HepG2 (cell line): ENCODE results near the gene SLC29A3. TPM values are rescaled to one million over a fixed set of nuclear protein-coding genes. Genes with fewer than 3 reads are reported as not detected.

Source experiments
- ATAC-seq: fragments of 200-7000 bp; cut with Tn5 transposase; 3 replicates; pipeline ENCODE4 v1.9.1; 2020; ENCODE audit warnings: mild to moderate bottlenecking, moderate library complexity
- BruUV-seq: library from RNA; stranded (reverse); fragments of 400-500 nt; replicated peaks from 2 replicates; lab custom pipeline; 2021; lab: Mats Ljungman, UMichigan
- CTCF ChIA-PET: fragments of 300-600 bp; formaldehyde crosslinking; extraction: SDS; loops from one replicate; lab custom pipeline; 2021; ENCODE audit warnings: low total read pairs, inconsistent platforms, low intra/inter-chr PET ratio; lab: Yijun Ruan, JAX
- POLR2A ChIA-PET: fragments of 350-600 bp; sonication (Branson Sonifier 250); formaldehyde crosslinking; loops from one replicate; lab custom pipeline; 2020; ENCODE audit warnings: antibody characterized with exemption, inconsistent platforms; lab: Yijun Ruan, JAX
- DNase-seq: peaks from one replicate; pipeline ENCODE4 v3.0.0-alpha.2; 2015; ENCODE audit warnings: low spot score
- FAIRE-seq: peaks from 3 replicates; lab custom pipeline; 2011; peaks lifted over from hg19 to GRCh38; lab: Jason Lieb, UNC
- H2AFZ ChIP-seq: one replicate; pipeline ENCODE4 v1.6.1; 2011; ENCODE audit warnings: low read length, inconsistent platforms
- H3K27ac ChIP-seq: fragments of 300-600 bp; 3 replicates; pipeline ENCODE4 v1.8.0; 2011; ENCODE audit warnings: mixed run types, mild to moderate bottlenecking, mixed read lengths, low read length, inconsistent platforms; ENCODE audit not compliant: insufficient read depth; ENCODE audit errors: extremely low read length
- H3K27me3 ChIP-seq, 2 experiments: fragments of 200-600 bp in 1 of 2; 2 replicates in 1 of 2; 3 replicates in 1 of 2; pipeline versions ENCODE4 v1.6.0 to v1.8.0; 2011; ENCODE audit warnings: low read length in 2 of 2, mild to moderate bottlenecking in 2 of 2, moderate library complexity in 2 of 2, inconsistent platforms in 1 of 2; ENCODE audit not compliant: insufficient read depth in 2 of 2, control insufficient read depth in 1 of 2
- H3K36me3 ChIP-seq, 2 experiments: fragments of 200-600 bp in 1 of 2; replicated peaks in 1 of 2; 2 replicates in 1 of 2; 3 replicates in 1 of 2; pipeline versions ENCODE4 v1.5.1 to v1.8.0; 2011; ENCODE audit warnings: low read length in 2 of 2, inconsistent platforms in 1 of 2; ENCODE audit not compliant: insufficient read depth in 2 of 2, control insufficient read depth in 1 of 2
- H3K4me1 ChIP-seq: 2 replicates; pipeline ENCODE4 v1.5.1; 2012; ENCODE audit warnings: low read length, inconsistent platforms; ENCODE audit not compliant: insufficient read depth
- H3K4me2 ChIP-seq: 2 replicates; pipeline ENCODE4 v1.6.0; 2011; ENCODE audit warnings: low read depth, low read length, inconsistent platforms
- H3K4me3 ChIP-seq, 3 experiments: fragments of 200-600 bp in 1 of 3; sonication (generic), shearing (Covaris generic) in 1 of 3; replicated peaks in 1 of 3; 2 replicates each; pipeline ENCODE4 v1.5.1; 2011 to 2016; ENCODE audit warnings: low read length in 3 of 3, inconsistent platforms in 2 of 3, low read depth in 2 of 3, mild to moderate bottlenecking in 2 of 3, control low read depth in 1 of 3, mixed read lengths in 1 of 3; ENCODE audit not compliant: insufficient read depth in 1 of 3
- H3K79me2 ChIP-seq: one replicate; pipeline ENCODE4 v1.6.1; 2011; ENCODE audit warnings: low read length, inconsistent platforms; ENCODE audit not compliant: insufficient read depth
- H3K9ac ChIP-seq: 2 replicates; pipeline ENCODE4 v1.6.0; 2011; ENCODE audit warnings: mild to moderate bottlenecking, low read depth, low read length, inconsistent platforms; ENCODE audit not compliant: insufficient read depth
- H3K9me3 ChIP-seq: 2 replicates; pipeline ENCODE4 v1.5.1; 2012; ENCODE audit warnings: mild to moderate bottlenecking, low read length
- H4K20me1 ChIP-seq: 2 replicates; pipeline ENCODE4 v1.6.0; 2011; ENCODE audit warnings: inconsistent platforms, mild to moderate bottlenecking, low read length, moderate library complexity; ENCODE audit not compliant: insufficient read depth
- ATAD3A ChIP-seq: sonication (generic); formaldehyde crosslinking; IDR thresholded peaks from 2 replicates; pipeline ENCODE4 v1.4.0; 2020; ENCODE audit warnings: missing genetic modification reagents
- MTF2 ChIP-seq: sonication (generic); formaldehyde crosslinking; IDR thresholded peaks from 2 replicates; pipeline ENCODE4 v1.5.0; 2020; ENCODE audit warnings: missing genetic modification reagents, borderline replicate concordance
- NR2C2 ChIP-seq: sonication (generic); formaldehyde crosslinking; IDR thresholded peaks from 2 replicates; pipeline ENCODE4 v1.4.0; 2020; ENCODE audit warnings: missing genetic modification reagents, mild to moderate bottlenecking, moderate library complexity, borderline replicate concordance
- POLR2AphosphoS2 ChIP-seq: IDR thresholded peaks from 2 replicates; pipeline ENCODE4 v1.6.1; 2011; ENCODE audit warnings: low read depth, low read length, improper control_type of control experiment
- TBL1XR1 ChIP-seq: fragments of 150-350 bp; IDR thresholded peaks from 2 replicates; pipeline ENCODE4 v1.6.1; 2014; ENCODE audit warnings: borderline replicate concordance, low read length; ENCODE audit not compliant: partially characterized antibody
- ZBTB1 ChIP-seq: sonication (generic); formaldehyde crosslinking; IDR thresholded peaks from 2 replicates; pipeline ENCODE4 v1.4.0; 2020; ENCODE audit warnings: missing genetic modification reagents, borderline replicate concordance
- ZC3H4 ChIP-seq: sonication (generic); formaldehyde crosslinking; IDR thresholded peaks from 2 replicates; pipeline ENCODE4 v1.4.0; 2020; ENCODE audit warnings: missing genetic modification reagents, borderline replicate concordance
- ZNF251 ChIP-seq: sonication (generic); formaldehyde crosslinking; IDR thresholded peaks from 2 replicates; pipeline ENCODE4 v1.9.0; 2021; ENCODE audit warnings: mild to moderate bottlenecking, missing genetic modification reagents
- ZNF546 ChIP-seq: sonication (generic); formaldehyde crosslinking; conservative IDR thresholded peaks from 2 replicates; pipeline ENCODE4 v1.8.1; 2023; ENCODE audit warnings: mild to moderate bottlenecking, missing genetic modification reagents
- ZNF629 ChIP-seq: sonication (generic); formaldehyde crosslinking; conservative IDR thresholded peaks from 2 replicates; pipeline ENCODE4 v1.5.0; 2020; ENCODE audit warnings: missing genetic modification reagents
- WGBS: methylation state at CpG from one replicate; pipeline ENCODE4 v1.1.6; 2017; ENCODE audit warnings: low lambda C conversion rate; 5-methylcytosine and 5-hydroxymethylcytosine counted together
- in situ Hi-C: cut with HindIII; loops from 2 replicates; pipeline ENCODE4 v1.10.0; 2017; ENCODE audit warnings: low pct_unique_long_range_greater_than_20kb; ENCODE audit not compliant: extremely low pct_ligation_motif_present
- intact Hi-C: fragments of 100-400 bp; cut with micrococcal nuclease; formaldehyde crosslinking; loops from one replicate; pipeline ENCODE4 v1.10.0; 2022; ENCODE audit not compliant: unreplicated experiment
- polyA plus RNA-seq, 8 experiments: library from polyadenylated mRNA; depleted of rRNA in 3 of 8; stranded (reverse) in 7 of 8; unstranded in 1 of 8; fragments of >200 nt; fragmentation: Illumina TruSeq in 4 of 8; extraction: Trizol in 4 of 8; gene quantifications; 2 replicates each; pipeline versions ENCODE4 v1.2.1 to v1.2.3, GENCODE V29; 2011 to 2016; ENCODE audit warnings: low read depth in 4 of 8, missing spikeins in 1 of 8, mixed read lengths in 1 of 8; ENCODE audit not compliant: insufficient read depth in 1 of 8
- total RNA-seq, 5 experiments: library from RNA; depleted of rRNA; stranded (reverse); fragments of >200 nt; fragmentation: Illumina TruSeq; extraction: Trizol; gene quantifications; 2 replicates each; pipeline ENCODE4 v1.2.3, GENCODE V29; 2016; ENCODE audit warnings: low read depth in 1 of 5
- TF ChIP-seq, protein P1 (sequence below): sonication (generic); formaldehyde crosslinking; IDR thresholded peaks from 2 replicates; pipeline ENCODE4 v1.9.0; 2021; ENCODE audit warnings: missing genetic modification reagents, mild to moderate bottlenecking, borderline replicate concordance
- TF ChIP-seq, protein P2 (sequence below): sonication (generic); IDR thresholded peaks from 2 replicates; pipeline ENCODE4 v1.6.1; 2016; ENCODE audit warnings: low read depth, borderline replicate concordance
- TF ChIP-seq, protein P3 (sequence below): sonication (generic); formaldehyde crosslinking; IDR thresholded peaks from 2 replicates; pipeline ENCODE4 v1.8.1; 2022; ENCODE audit warnings: low read depth, mild to moderate bottlenecking, missing genetic modification reagents
- TF ChIP-seq, protein P4 (sequence below): sonication (generic); formaldehyde crosslinking; IDR thresholded peaks from 2 replicates; pipeline ENCODE4 v1.8.0; 2022; ENCODE audit warnings: missing genetic modification reagents, low read depth, mild to moderate bottlenecking, borderline replicate concordance
- TF ChIP-seq, protein P5 (sequence below), 2 experiments: sonication (generic) in 1 of 2; formaldehyde crosslinking in 1 of 2; IDR thresholded peaks; 2 replicates each; pipeline versions ENCODE4 v1.5.1 to v1.6.1; 2011 to 2020; ENCODE audit warnings: borderline replicate concordance in 1 of 2, low read depth in 1 of 2, low read length in 1 of 2, mild to moderate bottlenecking in 1 of 2, missing genetic modification reagents in 1 of 2, moderate library complexity in 1 of 2

Gene SLC29A3
- total and polyA plus RNA-seq, 2 of the 13 experiments (the other 11 are each of a cell fraction or from before 2014, with no cell fraction given): 8.6 to 11.8 TPM

DNA sequence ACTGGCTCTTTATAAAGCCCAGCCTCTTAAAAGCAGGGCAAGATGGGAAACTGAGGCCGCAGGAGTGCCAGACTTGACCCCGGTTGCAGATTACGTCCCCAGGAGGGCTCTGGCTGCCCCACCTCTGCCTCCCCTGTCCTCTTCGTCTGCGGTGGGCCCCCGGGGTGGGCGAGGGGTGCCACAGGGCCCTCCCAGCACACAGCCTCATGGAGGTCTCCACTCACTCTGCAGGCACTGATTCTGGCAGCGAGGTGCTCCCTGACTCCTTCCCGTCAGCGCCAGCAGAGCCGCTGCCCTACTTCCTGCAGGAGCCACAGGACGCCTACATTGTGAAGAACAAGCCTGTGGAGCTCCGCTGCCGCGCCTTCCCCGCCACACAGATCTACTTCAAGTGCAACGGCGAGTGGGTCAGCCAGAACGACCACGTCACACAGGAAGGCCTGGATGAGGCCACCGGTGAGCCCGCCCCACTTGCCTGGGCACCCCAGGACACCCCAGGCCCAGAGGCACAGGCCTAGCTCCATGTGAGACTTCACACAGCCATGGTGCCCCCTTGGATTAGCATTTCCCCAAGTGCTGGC lies 39.4 kb upstream of the SLC29A3 start:
- FAIRE-seq: no peak
- Histone ChIP-seq H2AFZ (no peak overlapping the region), H3K79me2 (no peaks in the 10 kb centered on the region), H3K9me3 (no peaks in the 10 kb centered on the region), H3K27me3 (peaks cover 0 to 9% of the 10 kb centered on the region in 2 experiments; a peak in 2 of 5 replicates), H3K4me2 (no peak overlapping the region), H3K27ac (no peak overlapping the region), H3K4me1 (no peaks in the 10 kb centered on the region), H3K36me3 (no peaks in the 10 kb centered on the region), H4K20me1 (no peaks in the 10 kb centered on the region), H3K4me3 (no peak overlapping the region), H3K9ac (no peak overlapping the region)
- intact Hi-C loops (no loop called here), in situ Hi-C loops (no loop called here)
- CTCF ChIA-PET: no interaction called here
- ATAC-seq: no peak
- WGBS: 51% methylated on average over 9 of the region's 22 CpGs
- TF ChIP-seq, protein P1, sequence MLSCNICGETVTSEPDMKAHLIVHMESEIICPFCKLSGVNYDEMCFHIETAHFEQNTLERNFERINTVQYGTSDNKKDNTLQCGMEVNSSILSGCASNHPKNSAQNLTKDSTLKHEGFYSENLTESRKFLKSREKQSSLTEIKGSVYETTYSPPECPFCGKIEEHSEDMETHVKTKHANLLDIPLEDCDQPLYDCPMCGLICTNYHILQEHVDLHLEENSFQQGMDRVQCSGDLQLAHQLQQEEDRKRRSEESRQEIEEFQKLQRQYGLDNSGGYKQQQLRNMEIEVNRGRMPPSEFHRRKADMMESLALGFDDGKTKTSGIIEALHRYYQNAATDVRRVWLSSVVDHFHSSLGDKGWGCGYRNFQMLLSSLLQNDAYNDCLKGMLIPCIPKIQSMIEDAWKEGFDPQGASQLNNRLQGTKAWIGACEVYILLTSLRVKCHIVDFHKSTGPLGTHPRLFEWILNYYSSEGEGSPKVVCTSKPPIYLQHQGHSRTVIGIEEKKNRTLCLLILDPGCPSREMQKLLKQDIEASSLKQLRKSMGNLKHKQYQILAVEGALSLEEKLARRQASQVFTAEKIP (CRISPR knock-in tag): no peak
- TF ChIP-seq, protein P2, sequence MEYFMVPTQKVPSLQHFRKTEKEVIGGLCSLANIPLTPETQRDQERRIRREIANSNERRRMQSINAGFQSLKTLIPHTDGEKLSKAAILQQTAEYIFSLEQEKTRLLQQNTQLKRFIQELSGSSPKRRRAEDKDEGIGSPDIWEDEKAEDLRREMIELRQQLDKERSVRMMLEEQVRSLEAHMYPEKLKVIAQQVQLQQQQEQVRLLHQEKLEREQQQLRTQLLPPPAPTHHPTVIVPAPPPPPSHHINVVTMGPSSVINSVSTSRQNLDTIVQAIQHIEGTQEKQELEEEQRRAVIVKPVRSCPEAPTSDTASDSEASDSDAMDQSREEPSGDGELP: no peak
- TF ChIP-seq ZNF251 (CRISPR knock-in tag): no peak
- TF ChIP-seq ZBTB1 (CRISPR knock-in tag): no peak
- TF ChIP-seq, protein P3, sequence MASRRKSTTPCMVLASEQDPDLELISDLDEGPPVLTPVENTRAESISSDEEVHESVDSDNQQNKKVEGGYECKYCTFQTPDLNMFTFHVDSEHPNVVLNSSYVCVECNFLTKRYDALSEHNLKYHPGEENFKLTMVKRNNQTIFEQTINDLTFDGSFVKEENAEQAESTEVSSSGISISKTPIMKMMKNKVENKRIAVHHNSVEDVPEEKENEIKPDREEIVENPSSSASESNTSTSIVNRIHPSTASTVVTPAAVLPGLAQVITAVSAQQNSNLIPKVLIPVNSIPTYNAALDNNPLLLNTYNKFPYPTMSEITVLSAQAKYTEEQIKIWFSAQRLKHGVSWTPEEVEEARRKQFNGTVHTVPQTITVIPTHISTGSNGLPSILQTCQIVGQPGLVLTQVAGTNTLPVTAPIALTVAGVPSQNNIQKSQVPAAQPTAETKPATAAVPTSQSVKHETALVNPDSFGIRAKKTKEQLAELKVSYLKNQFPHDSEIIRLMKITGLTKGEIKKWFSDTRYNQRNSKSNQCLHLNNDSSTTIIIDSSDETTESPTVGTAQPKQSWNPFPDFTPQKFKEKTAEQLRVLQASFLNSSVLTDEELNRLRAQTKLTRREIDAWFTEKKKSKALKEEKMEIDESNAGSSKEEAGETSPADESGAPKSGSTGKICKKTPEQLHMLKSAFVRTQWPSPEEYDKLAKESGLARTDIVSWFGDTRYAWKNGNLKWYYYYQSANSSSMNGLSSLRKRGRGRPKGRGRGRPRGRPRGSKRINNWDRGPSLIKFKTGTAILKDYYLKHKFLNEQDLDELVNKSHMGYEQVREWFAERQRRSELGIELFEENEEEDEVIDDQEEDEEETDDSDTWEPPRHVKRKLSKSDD (CRISPR knock-in tag): no peak
- TF ChIP-seq TBL1XR1: no peak
- TF ChIP-seq, protein P4, sequence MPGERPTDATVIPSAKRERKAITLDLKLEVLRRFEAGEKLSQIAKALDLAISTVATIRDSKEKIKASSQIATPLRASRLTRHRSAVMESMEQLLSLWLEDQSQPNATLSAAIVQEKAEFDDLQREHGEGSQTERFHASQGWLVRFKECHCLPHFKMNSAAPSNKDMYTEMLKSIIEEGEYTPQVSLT: no peak
- no peak for TF ChIP-seq POLR2AphosphoS2
- no peak for TF ChIP-seq MTF2
- TF ChIP-seq ZNF629 (CRISPR knock-in tag): no peak
- TF ChIP-seq, protein P5, sequence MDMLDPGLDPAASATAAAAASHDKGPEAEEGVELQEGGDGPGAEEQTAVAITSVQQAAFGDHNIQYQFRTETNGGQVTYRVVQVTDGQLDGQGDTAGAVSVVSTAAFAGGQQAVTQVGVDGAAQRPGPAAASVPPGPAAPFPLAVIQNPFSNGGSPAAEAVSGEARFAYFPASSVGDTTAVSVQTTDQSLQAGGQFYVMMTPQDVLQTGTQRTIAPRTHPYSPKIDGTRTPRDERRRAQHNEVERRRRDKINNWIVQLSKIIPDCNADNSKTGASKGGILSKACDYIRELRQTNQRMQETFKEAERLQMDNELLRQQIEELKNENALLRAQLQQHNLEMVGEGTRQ (IDR thresholded peaks at IDR 0.05; ENCODE audit: low read depth, low read length): no peak
- TF ChIP-seq, protein P5 (CRISPR knock-in tag; IDR thresholded peaks at IDR 0.05; ENCODE audit: borderline replicate concordance): no peak
- no peak for TF ChIP-seq ZC3H4 (CRISPR knock-in tag)
- TF ChIP-seq ATAD3A (CRISPR knock-in tag): no peak
- TF ChIP-seq ZNF546 (CRISPR knock-in tag): no peak
- TF ChIP-seq NR2C2 (CRISPR knock-in tag): no peak
- BruUV-seq: no TSS peak
- no peak for DNase-seq
- POLR2A ChIA-PET: no interaction called here
